DMS153 (cell line): Measurements from ENCODE around the gene AFF1.
"Not testable (repeated sequence)": the region's sequence is repeated elsewhere in the genome, so short reads cannot be mapped to it uniquely, and the experiment has no call there.

ENCODE experiments used
- DNase-seq: peaks from one replicate; lab custom pipeline; 2025; lab: John Stamatoyannopoulos, UW

AFF1 gene

GRCh38 chr4:87012265-87012953, 77.6 kb downstream of the AFF1 start:
- no peak for DNase-seq

GRCh38 chr4:87012954-87013308, 78.1 kb downstream of the AFF1 start:
- not testable (repeated sequence) for DNase-seq

- DNase-seq: no peak
Observed at GRCh38 chr4:87014284-87014782, 79.5 kb downstream of the AFF1 start.

GRCh38 chr4:87015416-87015815, 80.6 kb downstream of the AFF1 start:
- DNase-seq: no peak

- DNase-seq: no peak
Observed at GRCh38 chr4:87017580-87018342, 83.0 kb downstream of the AFF1 start.

GRCh38 chr4:87018753-87019152, 83.9 kb downstream of the AFF1 start:
- no peak for DNase-seq

- DNase-seq: no peak
Observed at GRCh38 chr4:87019246-87019791, 84.5 kb downstream of the AFF1 start.

GRCh38 chr4:87019898-87020297, 85.1 kb downstream of the AFF1 start:
- no peak for DNase-seq

- no peak for DNase-seq
Observed at GRCh38 chr4:87024201-87024600, 89.4 kb downstream of the AFF1 start.

GRCh38 chr4:87025023-87025613, 90.3 kb downstream of the AFF1 start:
- no peak for DNase-seq

- no peak for DNase-seq
Observed at GRCh38 chr4:87025614-87026041, 90.8 kb downstream of the AFF1 start.

- no peak for DNase-seq
Observed at GRCh38 chr4:87026800-87027495, 92.1 kb downstream of the AFF1 start.

- DNase-seq: no peak
Observed at GRCh38 chr4:87029356-87029755, 94.5 kb downstream of the AFF1 start.

GRCh38 chr4:87030124-87030523, 95.3 kb downstream of the AFF1 start:
- no peak for DNase-seq

GRCh38 chr4:87030755-87031441, 96.1 kb downstream of the AFF1 start:
- no peak for DNase-seq

GRCh38 chr4:87031920-87032319, 97.1 kb downstream of the AFF1 start:
- DNase-seq: no peak

- no peak for DNase-seq
Observed at GRCh38 chr4:87032884-87033533, 98.2 kb downstream of the AFF1 start.

GRCh38 chr4:87033902-87034301, 99.1 kb downstream of the AFF1 start:
- DNase-seq: no peak

GRCh38 chr4:87034527-87034926, 99.7 kb downstream of the AFF1 start:
- DNase-seq: no peak

- no peak for DNase-seq
Observed at GRCh38 chr4:87035881-87036509, 101.2 kb downstream of the AFF1 start.

GRCh38 chr4:87036713-87037112, 101.9 kb downstream of the AFF1 start:
- DNase-seq: no peak
